Panc1 (cell line): ENCODE data around the gene ATP2B2. TPM values are rescaled to one million over a fixed set of nuclear protein-coding genes. Genes with fewer than 3 reads are reported as not detected.

Source experiments
- ATAC-seq: fragments of 200-7000 bp; cut with Tn5 transposase; 2 replicates; pipeline ENCODE4 v1.9.1; 2020; ENCODE audit warnings: mild to moderate bottlenecking, moderate library complexity
- BruUV-seq: library from RNA; stranded (reverse); fragments of 400-500 nt; replicated peaks from 2 replicates; lab custom pipeline; 2021; lab: Mats Ljungman, UMichigan
- CTCF ChIA-PET: fragments of 300-600 bp; sonication (Branson Sonifier 250); formaldehyde crosslinking; loops from one replicate; lab custom pipeline; 2022; ENCODE audit warnings: antibody characterized with exemption; lab: Charles Lee
- POLR2A ChIA-PET: fragments of 300-600 bp; sonication (Branson Sonifier 250); formaldehyde crosslinking; loops from one replicate; lab custom pipeline; 2022; ENCODE audit warnings: antibody characterized with exemption; lab: Charles Lee
- DNase-seq: peaks from one replicate; pipeline ENCODE4 v3.0.0-alpha.2; 2010; ENCODE audit warnings: low read depth, low spot score
- H3K27ac ChIP-seq: 2 replicates; pipeline ENCODE4 v1.5.1; 2011; ENCODE audit warnings: mild to moderate bottlenecking, low read length, inconsistent platforms
- H3K27me3 ChIP-seq: fragments of 200-500 bp; sonication (Bioruptor generic); 2 replicates; pipeline ENCODE4 v1.6.0; 2014; ENCODE audit warnings: low read length, inconsistent platforms; ENCODE audit not compliant: control insufficient read depth, insufficient read depth
- H3K36me3 ChIP-seq: fragments of 200-500 bp; sonication (Bioruptor generic); 2 replicates; pipeline ENCODE4 v1.5.1; 2014; ENCODE audit warnings: inconsistent platforms, mild to moderate bottlenecking, low read length, moderate library complexity; ENCODE audit not compliant: control insufficient read depth, insufficient read depth
- H3K4me1 ChIP-seq: 2 replicates; pipeline ENCODE4 v1.5.1; 2011; ENCODE audit warnings: inconsistent platforms, mild to moderate bottlenecking, low read length, moderate library complexity; ENCODE audit not compliant: control insufficient read depth, insufficient read depth
- H3K4me3 ChIP-seq, 2 experiments: 2 replicates each; pipeline ENCODE4 v1.5.1; 2011 to 2012; ENCODE audit warnings: low read depth in 2 of 2, low read length in 2 of 2, mild to moderate bottlenecking in 2 of 2, inconsistent platforms in 1 of 2, moderate library complexity in 1 of 2
- H3K9me3 ChIP-seq: fragments of 200-500 bp; sonication (Bioruptor generic); 2 replicates; pipeline ENCODE4 v1.5.1; 2014; ENCODE audit warnings: low read depth, mild to moderate bottlenecking, inconsistent platforms, low read length, moderate library complexity; ENCODE audit not compliant: control insufficient read depth, insufficient read depth
- POLR2AphosphoS5 ChIP-seq: IDR thresholded peaks from 2 replicates; pipeline ENCODE4 v1.6.1; 2012; ENCODE audit warnings: mild to moderate bottlenecking, low read depth, low read length, moderate library complexity
- SIN3A ChIP-seq: IDR thresholded peaks from 2 replicates; pipeline ENCODE4 v1.6.1; 2012; ENCODE audit warnings: low read depth, mild to moderate bottlenecking, low read length, moderate library complexity, borderline replicate concordance; ENCODE audit not compliant: insufficient read depth
- TCF7L2 ChIP-seq: IDR thresholded peaks from 2 replicates; pipeline ENCODE4 v1.6.1; 2011; ENCODE audit warnings: mild to moderate bottlenecking, low read depth, low read length, inconsistent platforms
- in situ Hi-C: cut with HindIII; loops from 2 replicates; pipeline ENCODE4 v1.10.0; 2016; ENCODE audit warnings: low sequenced_read_pairs, low pct_unique_long_range_greater_than_20kb
- intact Hi-C: fragments of 100-400 bp; cut with micrococcal nuclease; formaldehyde crosslinking; loops from one replicate; pipeline ENCODE4 v1.10.0; 2022; ENCODE audit not compliant: unreplicated experiment
- total RNA-seq: library from RNA; stranded (reverse); gene quantifications from one replicate; pipeline ENCODE4 v1.2.1, GENCODE V29; 2021; ENCODE audit not compliant: unreplicated experiment
- TF ChIP-seq, protein P1 (sequence below): fragments of 450-650 bp; IDR thresholded peaks from 2 replicates; pipeline ENCODE4 v1.5.1; 2017; ENCODE audit warnings: mild to moderate bottlenecking
- TF ChIP-seq, protein P2 (sequence below), 2 experiments: IDR thresholded peaks; 2 replicates each; pipeline ENCODE4 v1.6.1; 2011 to 2012; ENCODE audit warnings: low read depth in 2 of 2, control low read depth in 1 of 2, low read length in 1 of 2, mild to moderate bottlenecking in 1 of 2, moderate library complexity in 1 of 2; ENCODE audit not compliant: insufficient read depth in 1 of 2

The ATP2B2 gene
- total RNA-seq, 1 experiment from 2014 or later: not detected

DNA sequence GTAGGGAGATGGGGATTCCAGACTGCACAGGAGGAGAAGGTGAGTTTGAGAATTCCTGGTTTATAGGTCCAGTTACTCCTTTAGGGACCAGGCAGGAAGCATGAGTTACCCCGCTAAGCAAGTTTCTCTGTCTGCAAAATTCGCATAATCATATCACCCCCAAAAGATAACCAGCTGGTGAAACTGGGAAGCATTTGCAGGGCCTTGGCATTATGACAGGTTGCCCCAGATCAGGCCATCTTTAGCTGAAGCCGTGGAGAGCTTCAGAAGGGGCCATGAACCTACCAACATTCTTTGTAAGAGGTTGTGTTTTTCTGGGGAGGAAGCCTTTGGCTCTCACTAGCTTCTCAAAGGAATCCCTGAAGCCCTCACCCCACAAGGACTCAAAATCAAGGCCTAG, 29.4 kb downstream of the ATP2B2 start:
- CTCF ChIA-PET: interaction anchor here (0.5 kb wide), 1 partner anchor 132 kb away, joined by 3 read pairs; no protein-coding TSS in a partner anchor
- no peaks in the 10 kb centered on the region for H3K36me3 ChIP-seq
- DNase-seq: no peak
- no peak for ATAC-seq
- H3K27ac ChIP-seq: no peak overlapping the region
- no TSS peak for BruUV-seq
- no peak for TF ChIP-seq TCF7L2
- no peak for TF ChIP-seq POLR2AphosphoS5
- TF ChIP-seq, protein P1, sequence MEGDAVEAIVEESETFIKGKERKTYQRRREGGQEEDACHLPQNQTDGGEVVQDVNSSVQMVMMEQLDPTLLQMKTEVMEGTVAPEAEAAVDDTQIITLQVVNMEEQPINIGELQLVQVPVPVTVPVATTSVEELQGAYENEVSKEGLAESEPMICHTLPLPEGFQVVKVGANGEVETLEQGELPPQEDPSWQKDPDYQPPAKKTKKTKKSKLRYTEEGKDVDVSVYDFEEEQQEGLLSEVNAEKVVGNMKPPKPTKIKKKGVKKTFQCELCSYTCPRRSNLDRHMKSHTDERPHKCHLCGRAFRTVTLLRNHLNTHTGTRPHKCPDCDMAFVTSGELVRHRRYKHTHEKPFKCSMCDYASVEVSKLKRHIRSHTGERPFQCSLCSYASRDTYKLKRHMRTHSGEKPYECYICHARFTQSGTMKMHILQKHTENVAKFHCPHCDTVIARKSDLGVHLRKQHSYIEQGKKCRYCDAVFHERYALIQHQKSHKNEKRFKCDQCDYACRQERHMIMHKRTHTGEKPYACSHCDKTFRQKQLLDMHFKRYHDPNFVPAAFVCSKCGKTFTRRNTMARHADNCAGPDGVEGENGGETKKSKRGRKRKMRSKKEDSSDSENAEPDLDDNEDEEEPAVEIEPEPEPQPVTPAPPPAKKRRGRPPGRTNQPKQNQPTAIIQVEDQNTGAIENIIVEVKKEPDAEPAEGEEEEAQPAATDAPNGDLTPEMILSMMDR: no peak
- TF ChIP-seq, protein P2, sequence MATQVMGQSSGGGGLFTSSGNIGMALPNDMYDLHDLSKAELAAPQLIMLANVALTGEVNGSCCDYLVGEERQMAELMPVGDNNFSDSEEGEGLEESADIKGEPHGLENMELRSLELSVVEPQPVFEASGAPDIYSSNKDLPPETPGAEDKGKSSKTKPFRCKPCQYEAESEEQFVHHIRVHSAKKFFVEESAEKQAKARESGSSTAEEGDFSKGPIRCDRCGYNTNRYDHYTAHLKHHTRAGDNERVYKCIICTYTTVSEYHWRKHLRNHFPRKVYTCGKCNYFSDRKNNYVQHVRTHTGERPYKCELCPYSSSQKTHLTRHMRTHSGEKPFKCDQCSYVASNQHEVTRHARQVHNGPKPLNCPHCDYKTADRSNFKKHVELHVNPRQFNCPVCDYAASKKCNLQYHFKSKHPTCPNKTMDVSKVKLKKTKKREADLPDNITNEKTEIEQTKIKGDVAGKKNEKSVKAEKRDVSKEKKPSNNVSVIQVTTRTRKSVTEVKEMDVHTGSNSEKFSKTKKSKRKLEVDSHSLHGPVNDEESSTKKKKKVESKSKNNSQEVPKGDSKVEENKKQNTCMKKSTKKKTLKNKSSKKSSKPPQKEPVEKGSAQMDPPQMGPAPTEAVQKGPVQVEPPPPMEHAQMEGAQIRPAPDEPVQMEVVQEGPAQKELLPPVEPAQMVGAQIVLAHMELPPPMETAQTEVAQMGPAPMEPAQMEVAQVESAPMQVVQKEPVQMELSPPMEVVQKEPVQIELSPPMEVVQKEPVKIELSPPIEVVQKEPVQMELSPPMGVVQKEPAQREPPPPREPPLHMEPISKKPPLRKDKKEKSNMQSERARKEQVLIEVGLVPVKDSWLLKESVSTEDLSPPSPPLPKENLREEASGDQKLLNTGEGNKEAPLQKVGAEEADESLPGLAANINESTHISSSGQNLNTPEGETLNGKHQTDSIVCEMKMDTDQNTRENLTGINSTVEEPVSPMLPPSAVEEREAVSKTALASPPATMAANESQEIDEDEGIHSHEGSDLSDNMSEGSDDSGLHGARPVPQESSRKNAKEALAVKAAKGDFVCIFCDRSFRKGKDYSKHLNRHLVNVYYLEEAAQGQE (IDR thresholded peaks at IDR 0.05; ENCODE audit: insufficient read depth in 1 of 2, low read depth in 2 of 2, low read length in 1 of 2): no peak
- TF ChIP-seq SIN3A: no peak
- H3K4me3 ChIP-seq: no peak overlapping the region
- in situ Hi-C loops: no loop called here
- intact Hi-C loops: no loop called here
- H3K9me3 ChIP-seq: no peaks in the 10 kb centered on the region
- POLR2A ChIA-PET: no interaction called here
- H3K4me1 ChIP-seq: no peaks in the 10 kb centered on the region
- no peaks in the 10 kb centered on the region for H3K27me3 ChIP-seq

DNA sequence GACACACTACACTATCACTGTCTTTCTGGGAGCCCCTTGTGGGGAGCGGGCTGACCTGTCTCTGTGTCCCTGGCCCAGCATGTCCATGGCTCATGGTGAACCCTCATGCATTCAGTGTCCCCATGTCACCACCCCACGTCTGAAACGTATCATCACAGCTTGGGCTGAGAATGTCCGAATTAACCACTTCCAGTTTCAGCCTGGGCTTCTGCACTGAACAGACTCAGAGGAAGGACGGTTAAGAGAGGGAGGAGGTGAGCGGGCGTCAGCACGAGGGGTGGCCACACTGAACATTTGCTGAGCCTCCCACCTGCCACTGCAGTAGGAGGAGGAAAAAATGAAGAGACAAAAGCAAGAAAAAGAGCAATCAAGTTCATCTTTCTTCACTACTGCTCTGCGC, 30.5 kb downstream of the ATP2B2 start:
- H3K36me3 ChIP-seq: no peaks in the 10 kb centered on the region
- intact Hi-C loops (no loop called here), in situ Hi-C loops (no loop called here)
- no peak for TF ChIP-seq TCF7L2
- TF ChIP-seq, protein P1: no peak
- TF ChIP-seq, protein P2 (IDR thresholded peaks at IDR 0.05; ENCODE audit: insufficient read depth in 1 of 2, low read depth in 2 of 2, low read length in 1 of 2): no peak
- TF ChIP-seq POLR2AphosphoS5: no peak
- TF ChIP-seq SIN3A: no peak
- H3K27me3 ChIP-seq: no peaks in the 10 kb centered on the region
- ATAC-seq (no peak), DNase-seq (no peak)
- ChIA-PET CTCF (no interaction called here), POLR2A (no interaction called here)
- no peak overlapping the region for H3K27ac ChIP-seq
- no TSS peak for BruUV-seq
- no peak overlapping the region for H3K4me3 ChIP-seq
- no peaks in the 10 kb centered on the region for H3K4me1 ChIP-seq
- no peaks in the 10 kb centered on the region for H3K9me3 ChIP-seq
